Hepatocyte (in vitro differentiated cells): ENCODE data around the gene SRCIN1. TPM values are rescaled to one million over a fixed set of nuclear protein-coding genes. Genes with fewer than 3 reads are reported as not detected.
"Not testable (repeated sequence)": the region's sequence is repeated elsewhere in the genome, so short reads cannot be mapped to it uniquely, and the experiment has no call there.

Experiments used
- DNase-seq: peaks from one replicate; pipeline ENCODE4 v3.0.0-alpha.2; 2016; ENCODE audit warnings: low spot score
- H2AFZ ChIP-seq: fragments of 200-600 bp; sonication (generic); 2 replicates; pipeline ENCODE4 v1.6.0; 2016; ENCODE audit warnings: antibody characterized with exemption, mild to moderate bottlenecking
- H3K27ac ChIP-seq: fragments of 200-600 bp; sonication (generic); 2 replicates; pipeline ENCODE4 v1.5.1; 2016; ENCODE audit warnings: mild to moderate bottlenecking
- H3K27me3 ChIP-seq: fragments of 200-600 bp; sonication (generic); 2 replicates; pipeline ENCODE4 v1.6.1; 2016
- H3K36me3 ChIP-seq: fragments of 200-600 bp; sonication (generic); replicated peaks from 2 replicates; pipeline ENCODE4 v1.5.1; 2016; ENCODE audit warnings: low read depth; ENCODE audit not compliant: insufficient read depth
- H3K4me1 ChIP-seq: fragments of 200-600 bp; sonication (generic); 2 replicates; pipeline ENCODE4 v1.5.1; 2016; ENCODE audit warnings: mild to moderate bottlenecking, moderate library complexity; ENCODE audit not compliant: insufficient read depth
- H3K4me2 ChIP-seq: fragments of 200-600 bp; sonication (generic); 2 replicates; pipeline ENCODE4 v1.6.0; 2016
- H3K4me3 ChIP-seq: fragments of 200-600 bp; sonication (generic); 2 replicates; pipeline ENCODE4 v1.5.1; 2016; ENCODE audit warnings: mild to moderate bottlenecking
- H3K79me2 ChIP-seq: fragments of 200-600 bp; sonication (generic); 2 replicates; pipeline ENCODE4 v1.6.0; 2017; ENCODE audit warnings: mild to moderate bottlenecking
- H3K9me2 ChIP-seq: fragments of 200-600 bp; sonication (generic); replicated peaks from 2 replicates; pipeline ENCODE4 v1.6.0; 2017; ENCODE audit warnings: mild to moderate bottlenecking; ENCODE audit not compliant: insufficient read depth
- H3K9me3 ChIP-seq: fragments of 200-600 bp; sonication (generic); 2 replicates; pipeline ENCODE4 v1.5.1; 2016; ENCODE audit warnings: low read depth, mild to moderate bottlenecking
- H4K20me1 ChIP-seq: fragments of 200-600 bp; sonication (generic); 2 replicates; pipeline ENCODE4 v1.6.0; 2016; ENCODE audit warnings: mild to moderate bottlenecking; ENCODE audit not compliant: insufficient read depth, poor library complexity, severe bottlenecking
- CTCF ChIP-seq: fragments of 200-600 bp; sonication (generic); IDR thresholded peaks from 2 replicates; pipeline ENCODE4 v1.5.1; 2016; ENCODE audit warnings: antibody characterized with exemption, mild to moderate bottlenecking; ENCODE audit not compliant: poor library complexity
- EZH2 ChIP-seq: fragments of 200-600 bp; sonication (generic); IDR thresholded peaks from 2 replicates; pipeline ENCODE4 v1.6.1; 2016; ENCODE audit warnings: antibody characterized with exemption, mild to moderate bottlenecking, borderline replicate concordance
- EZH2phosphoT487 ChIP-seq: fragments of 200-600 bp; sonication (generic); IDR thresholded peaks from one replicate; pipeline ENCODE4 v1.6.1; 2018; ENCODE audit warnings: antibody characterized with exemption, mild to moderate bottlenecking, low read depth, moderate library complexity; ENCODE audit not compliant: unreplicated experiment, severe bottlenecking
- WGBS: methylation state at CpG from one replicate; pipeline ENCODE4 v1.1.6; 2016; ENCODE audit warnings: low lambda C conversion rate; ENCODE audit errors: missing lambda C conversion rate; 5-methylcytosine and 5-hydroxymethylcytosine counted together
- polyA plus RNA-seq: library from polyadenylated mRNA; unstranded; fragments of >200 nt; fragmentation: Nextera tagmentation; extraction: Ambion mirVana; gene quantifications from 2 replicates; pipeline ENCODE4 v1.2.1, GENCODE V29; 2016
- total RNA-seq: library from RNA; depleted of rRNA; stranded (reverse); fragments of >200 nt; gene quantifications from 2 replicates; pipeline ENCODE4 v1.2.3, GENCODE V29; 2014

SRCIN1 gene
- total and polyA plus RNA-seq, 2 experiments from 2014 or later: 0.82 to 0.90 TPM

GRCh38 chr17:38485681-38486298 lies 120.0 kb downstream of the SRCIN1 start:
- H3K79me2 ChIP-seq, H3K4me2 ChIP-seq, H3K36me3 ChIP-seq, H3K27ac ChIP-seq, H2AFZ ChIP-seq, DNase-seq, H3K27me3 ChIP-seq, H3K9me2 ChIP-seq, H3K9me3 ChIP-seq, H3K4me3 ChIP-seq, H3K4me1 ChIP-seq, H4K20me1 ChIP-seq: not testable (repeated sequence)
- WGBS: 93% methylated on average over 13 of the region's 13 CpGs

- Histone ChIP-seq H3K36me3 (no peaks in the 10 kb centered on the region), H3K27me3 (no peaks in the 10 kb centered on the region), H3K4me2 (no peak overlapping the region), H3K4me3 (no peak overlapping the region), H3K27ac (no peak overlapping the region), H2AFZ (no peak overlapping the region), H3K79me2 (no peaks in the 10 kb centered on the region), H3K9me3 (no peaks in the 10 kb centered on the region), H3K9me2 (no peaks in the 10 kb centered on the region), H4K20me1 (no peaks in the 10 kb centered on the region), H3K4me1 (peaks cover 3% of the 10 kb centered on the region)
- TF ChIP-seq EZH2phosphoT487: no peak
- TF ChIP-seq CTCF: no peak
- no peak for TF ChIP-seq EZH2
- 54% methylated on average over 2 of the region's 2 CpGs for WGBS
- no peak for DNase-seq
These were observed 120.6 kb downstream of the SRCIN1 start for GRCh38 chr17:38485146-38485468.

- peak; percentile 80 for DNase-seq
- H3K79me2 ChIP-seq, H3K4me3 ChIP-seq, H3K9me2 ChIP-seq, H3K27me3 ChIP-seq, H3K36me3 ChIP-seq, H3K4me2 ChIP-seq, H4K20me1 ChIP-seq, H3K27ac ChIP-seq, H2AFZ ChIP-seq, H3K9me3 ChIP-seq, H3K4me1 ChIP-seq: not testable (repeated sequence)
- TF ChIP-seq CTCF: peak; percentile 86
- 64% methylated on average over 21 of the region's 21 CpGs for WGBS
These were observed 121.3 kb downstream of the SRCIN1 start for GRCh38 chr17:38484242-38485145.

GRCh38 chr17:38482700-38483043 lies 123.1 kb downstream of the SRCIN1 start:
- not testable (repeated sequence) for H3K9me2 ChIP-seq

GRCh38 chr17:38482039-38482699 lies 123.6 kb downstream of the SRCIN1 start:
- not testable (repeated sequence) for H3K36me3 ChIP-seq, H3K27me3 ChIP-seq, H2AFZ ChIP-seq, H3K4me2 ChIP-seq, H3K4me1 ChIP-seq, H3K9me3 ChIP-seq, H3K9me2 ChIP-seq, H3K27ac ChIP-seq, H3K79me2 ChIP-seq, H4K20me1 ChIP-seq, H3K4me3 ChIP-seq, DNase-seq
- WGBS: 97% methylated on average over 19 of the region's 19 CpGs

More at GRCh38 chr17:38482700-38483043, 123.1 kb downstream of the SRCIN1 start:
- not testable (repeated sequence) for H3K36me3 ChIP-seq, H3K27me3 ChIP-seq, H4K20me1 ChIP-seq, H3K9me3 ChIP-seq, H3K4me3 ChIP-seq, H3K4me1 ChIP-seq, DNase-seq, H3K27ac ChIP-seq, H3K79me2 ChIP-seq, H2AFZ ChIP-seq, H3K4me2 ChIP-seq
- 94% methylated on average over 7 of the region's 8 CpGs for WGBS
